ENCODE results near the gene NKAIN2.

NKAIN2 gene

GRCh38 chr6:123953920-123954319, 150.3 kb downstream of the NKAIN2 start:
- DNase-seq (ENCODE audit: low read depth, low spot score): no peak
- TF ChIP-seq CTCF (IDR thresholded peaks at IDR 0.05; ENCODE audit: low read depth, low read length): no peak
- in situ Hi-C loops (cut with HindIII; ENCODE audit: low sequenced_read_pairs): no loop called here
- H3K4me3 ChIP-seq (ENCODE audit: low read depth, low read length): no peak overlapping the region

DNA sequence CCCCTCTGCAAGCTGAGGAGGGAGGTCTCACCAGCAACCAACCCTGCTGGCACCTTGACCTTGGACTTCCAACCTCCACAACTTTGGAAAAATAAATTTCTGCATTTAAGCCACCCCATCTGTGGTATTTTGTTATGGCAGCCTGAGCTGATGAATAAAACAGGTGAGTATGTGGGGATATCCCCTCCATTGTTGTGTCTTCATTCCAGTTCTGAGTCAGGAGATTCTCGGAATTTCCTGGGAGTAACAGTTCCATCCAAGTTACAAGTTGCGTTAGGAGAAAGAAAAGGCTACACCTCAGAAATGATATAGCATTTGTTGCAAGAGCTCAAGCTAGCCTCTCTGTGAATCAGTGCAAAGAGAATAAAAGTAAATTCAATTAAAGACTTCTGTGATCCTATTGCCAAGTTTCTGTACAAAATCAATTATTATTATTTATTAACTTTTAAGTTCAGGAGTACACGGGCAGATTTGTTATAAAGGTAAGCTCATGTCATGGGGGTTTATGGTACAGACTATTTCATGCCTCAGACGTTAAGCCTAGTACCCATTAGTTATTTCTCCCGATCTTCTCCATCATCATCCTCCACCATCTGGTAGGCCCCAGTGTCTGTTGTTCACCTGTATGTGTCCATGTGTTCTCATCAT, 153.0 kb downstream of the NKAIN2 start:
- no peak overlapping the region for H3K4me3 ChIP-seq (ENCODE audit: low read depth, low read length)
- in situ Hi-C loops (cut with HindIII; ENCODE audit: low sequenced_read_pairs): no loop called here
- TF ChIP-seq CTCF (IDR thresholded peaks at IDR 0.05; ENCODE audit: low read depth, low read length): no peak
- DNase-seq (ENCODE audit: low read depth, low spot score): no peak

GRCh38 chr6:123962508-123962907, 158.8 kb downstream of the NKAIN2 start:
- no peak overlapping the region for H3K4me3 ChIP-seq (ENCODE audit: low read depth, low read length)
- no peak for DNase-seq (ENCODE audit: low read depth, low spot score)
- TF ChIP-seq CTCF (IDR thresholded peaks at IDR 0.05; ENCODE audit: low read depth, low read length): no peak
- in situ Hi-C loops (cut with HindIII; ENCODE audit: low sequenced_read_pairs): no loop called here

DNA sequence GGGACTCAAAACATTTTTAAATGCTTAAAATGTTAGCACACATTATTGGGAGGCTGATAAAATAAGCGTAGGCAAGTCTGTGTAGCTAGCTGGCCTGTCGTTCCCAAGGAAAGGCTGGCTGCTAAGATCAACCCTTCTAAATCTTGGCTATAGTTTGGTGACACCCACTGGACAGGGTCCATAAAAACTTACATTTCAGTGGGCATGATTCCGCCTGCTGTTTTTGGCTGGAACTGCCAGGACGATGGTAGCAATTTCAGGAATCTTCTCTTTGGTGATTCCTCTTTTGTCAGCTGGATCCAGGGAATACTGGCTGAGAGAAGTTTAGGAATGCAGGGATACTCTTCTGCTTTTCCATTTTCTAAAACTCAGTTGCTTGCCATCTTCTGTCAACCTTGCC, 162.2 kb downstream of the NKAIN2 start:
- in situ Hi-C loops (cut with HindIII; ENCODE audit: low sequenced_read_pairs): no loop called here

DNA sequence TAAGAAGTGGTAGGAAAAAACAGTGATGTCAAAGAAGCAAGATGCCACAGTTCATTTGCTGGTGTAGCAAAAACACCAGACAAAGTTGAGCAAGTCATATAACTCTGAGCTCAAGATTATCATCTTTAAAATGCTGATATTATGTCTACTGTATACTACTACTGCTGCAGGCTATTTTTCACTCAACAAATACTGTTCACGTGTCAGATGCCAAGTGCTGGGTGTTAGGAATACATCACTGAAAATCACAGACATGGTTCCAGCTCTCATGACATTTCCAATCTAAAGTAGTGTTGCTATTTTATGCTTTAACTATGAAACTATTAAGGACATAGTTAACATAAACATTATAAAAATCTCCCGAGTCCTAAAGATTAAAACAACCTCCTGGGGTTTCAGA, 163.0 kb downstream of the NKAIN2 start:
- in situ Hi-C loops (cut with HindIII; ENCODE audit: low sequenced_read_pairs): no loop called here
- TF ChIP-seq CTCF (IDR thresholded peaks at IDR 0.05; ENCODE audit: low read depth, low read length): no peak
- H3K4me3 ChIP-seq (ENCODE audit: low read depth, low read length): no peak overlapping the region
- DNase-seq (ENCODE audit: low read depth, low spot score): no peak

More for the DNA sequence above, 162.2 kb downstream of the NKAIN2 start:
- TF ChIP-seq CTCF (IDR thresholded peaks at IDR 0.05; ENCODE audit: low read depth, low read length): peak; percentile 41
- peak; percentile 29 for DNase-seq (ENCODE audit: low read depth, low spot score)
- no peak overlapping the region for H3K4me3 ChIP-seq (ENCODE audit: low read depth, low read length)

DNA sequence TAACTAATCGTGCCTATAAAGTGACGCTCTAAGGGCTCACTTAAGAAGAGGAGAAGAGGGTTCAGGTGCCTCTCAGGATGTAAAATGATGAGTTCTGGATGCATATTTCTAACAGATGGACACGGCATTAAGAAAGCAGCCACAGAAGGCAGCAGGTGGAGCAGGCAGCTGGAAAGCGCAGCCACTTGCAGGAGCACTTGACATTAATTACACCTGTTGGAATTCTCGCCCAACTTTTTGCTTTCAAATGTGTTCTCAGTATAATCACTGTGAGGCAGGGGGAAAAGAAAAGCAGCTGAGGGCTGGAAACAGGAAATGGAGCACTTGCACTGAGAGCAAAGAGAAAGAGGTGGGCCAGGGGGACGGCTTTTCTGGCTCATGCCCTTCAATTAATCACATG, 164.2 kb downstream of the NKAIN2 start:
- TF ChIP-seq CTCF (IDR thresholded peaks at IDR 0.05; ENCODE audit: low read depth, low read length): no peak
- no peak for DNase-seq (ENCODE audit: low read depth, low spot score)
- in situ Hi-C loops (cut with HindIII; ENCODE audit: low sequenced_read_pairs): no loop called here
- H3K4me3 ChIP-seq (ENCODE audit: low read depth, low read length): no peak overlapping the region
